Caco-2 (cell line): ENCODE measurements around the gene ANKS3. TPM values are rescaled to one million over a fixed set of nuclear protein-coding genes. Genes with fewer than 3 reads are reported as not detected.

ENCODE experiments used
- BruUV-seq: library from RNA; stranded (reverse); fragments of 400-500 nt; replicated peaks from 2 replicates; lab custom pipeline; 2021; lab: Mats Ljungman, UMichigan
- CTCF ChIA-PET: fragments of 300-600 bp; sonication (Branson Sonifier 250); formaldehyde crosslinking; loops from one replicate; lab custom pipeline; 2022; ENCODE audit warnings: antibody characterized with exemption; lab: Charles Lee
- POLR2A ChIA-PET: fragments of 300-600 bp; sonication (Branson Sonifier 250); formaldehyde crosslinking; loops from one replicate; lab custom pipeline; 2022; ENCODE audit warnings: antibody characterized with exemption; lab: Charles Lee
- DNase-seq, 2 experiments: peaks; one replicate each; pipeline versions ENCODE4 v3.0.0 to v3.0.0-alpha.2; 2020 to 2022
- H3K27me3 ChIP-seq: replicated peaks from 2 replicates; pipeline ENCODE4 v1.6.0; 2011; ENCODE audit warnings: low read length; ENCODE audit not compliant: control insufficient read depth, insufficient read depth
- H3K36me3 ChIP-seq: 2 replicates; pipeline ENCODE4 v1.5.1; 2011; ENCODE audit warnings: low read length; ENCODE audit not compliant: control insufficient read depth, insufficient read depth
- H3K4me1 ChIP-seq: fragments of 250-450 bp; sonication (Bioruptor Pico); 2 replicates; pipeline ENCODE4 v1.5.1; 2020; ENCODE audit warnings: mild to moderate bottlenecking
- H3K4me3 ChIP-seq: 2 replicates; pipeline ENCODE4 v1.5.1; 2011; ENCODE audit warnings: low read depth, mild to moderate bottlenecking, control low read depth, low read length
- H3K9me3 ChIP-seq: fragments of 250-450 bp; sonication (Bioruptor Pico); 2 replicates; pipeline ENCODE4 v1.5.1; 2020; ENCODE audit warnings: mild to moderate bottlenecking, moderate library complexity
- H3K27ac Mint-ChIP-seq: one replicate; pipeline ENCODE4 v1.8.0; 2022; ENCODE audit warnings: mixed read lengths; ENCODE audit not compliant: unreplicated experiment
- H3K27me3 Mint-ChIP-seq: one replicate; pipeline ENCODE4 v1.8.0; 2022; ENCODE audit warnings: mixed read lengths; ENCODE audit not compliant: insufficient read depth, unreplicated experiment
- H3K36me3 Mint-ChIP-seq: one replicate; pipeline ENCODE4 v1.8.0; 2022; ENCODE audit warnings: mild to moderate bottlenecking, mixed read lengths; ENCODE audit not compliant: insufficient read depth, unreplicated experiment
- H3K4me1 Mint-ChIP-seq: one replicate; pipeline ENCODE4 v1.8.0; 2022; ENCODE audit warnings: low read depth, mixed read lengths; ENCODE audit not compliant: unreplicated experiment
- H3K4me3 Mint-ChIP-seq: one replicate; pipeline ENCODE4 v1.8.0; 2022; ENCODE audit warnings: mild to moderate bottlenecking, moderate library complexity, mixed read lengths; ENCODE audit not compliant: unreplicated experiment
- H3K9me3 Mint-ChIP-seq: one replicate; pipeline ENCODE4 v1.8.0; 2022; ENCODE audit warnings: mixed read lengths; ENCODE audit not compliant: unreplicated experiment
- CTCF ChIP-seq, 2 experiments: fragments of 200-600 bp in 1 of 2; IDR thresholded peaks; 1 replicate in 1 of 2; 2 replicates in 1 of 2; pipeline versions ENCODE4 v1.5.1 to v1.8.0; 2011 to 2022; ENCODE audit warnings: antibody characterized with exemption in 1 of 2, control low read depth in 1 of 2, inconsistent platforms in 1 of 2, low read depth in 1 of 2, low read length in 1 of 2, mild to moderate bottlenecking in 1 of 2, moderate library complexity in 1 of 2; ENCODE audit not compliant: insufficient read depth in 1 of 2, severe bottlenecking in 1 of 2, unreplicated experiment in 1 of 2
- intact Hi-C: fragments of 100-400 bp; cut with micrococcal nuclease; formaldehyde crosslinking; loops from one replicate; pipeline ENCODE4 v1.10.0; 2022; ENCODE audit not compliant: unreplicated experiment
- total RNA-seq: library from RNA; stranded (reverse); gene quantifications from 2 replicates; pipeline ENCODE4 v1.2.3, GENCODE V29; 2022

ANKS3 gene
- total RNA-seq, 1 experiment from 2014 or later, result 28.1 TPM

- 0 out of 2 replicates have a peak, but pooled peaks cover 5% of the 10 kb centered on the region for H3K9me3 ChIP-seq
- Mint-ChIP-seq H3K27me3 (no peaks in the 10 kb centered on the region), H3K27ac (no peak overlapping the region), H3K4me3 (no peak overlapping the region), H3K36me3 (peaks cover 65% of the 10 kb centered on the region), H3K9me3 (no peaks in the 10 kb centered on the region), H3K4me1 (no peaks in the 10 kb centered on the region)
- H3K36me3 ChIP-seq, result peaks cover 8% of the 10 kb centered on the region
- H3K4me1 ChIP-seq, result no peaks in the 10 kb centered on the region
- H3K4me3 ChIP-seq, result no peak overlapping the region
- CTCF ChIA-PET, result interaction anchor here (1.2 kb wide), 1 partner anchor 45 kb away, joined by 3 read pairs; no protein-coding TSS in a partner anchor
- intact Hi-C loops, result no loop called here
- no peak for TF ChIP-seq CTCF (IDR thresholded peaks at IDR 0.05; ENCODE audit: insufficient read depth in 1 of 2, low read depth in 1 of 2, low read length in 1 of 2, severe bottlenecking in 1 of 2, unreplicated experiment in 1 of 2)
- BruUV-seq, result no TSS peak
- POLR2A ChIA-PET, result no interaction called here
- no peak for DNase-seq
- no peaks in the 10 kb centered on the region for H3K27me3 ChIP-seq
Measured at GRCh38 chr16:4760221-4760910, 26.3 kb upstream of the ANKS3 start.

- CTCF ChIA-PET, result no interaction called here
- H3K27me3 ChIP-seq, result no peaks in the 10 kb centered on the region
- no peak overlapping the region for H3K27ac Mint-ChIP-seq
- no peak overlapping the region for H3K4me3 Mint-ChIP-seq
- no TSS peak for BruUV-seq
- H3K9me3 Mint-ChIP-seq, result no peaks in the 10 kb centered on the region
- H3K36me3 ChIP-seq, result peaks cover 6% of the 10 kb centered on the region
- no peak for DNase-seq
- POLR2A ChIA-PET, result no interaction called here
- intact Hi-C loops, result no loop called here
- 0 out of 2 replicates have a peak, but pooled peaks cover 9% of the 10 kb centered on the region for H3K9me3 ChIP-seq
- no peaks in the 10 kb centered on the region for H3K27me3 Mint-ChIP-seq
- peaks cover 63% of the 10 kb centered on the region for H3K36me3 Mint-ChIP-seq
- no peaks in the 10 kb centered on the region for H3K4me1 Mint-ChIP-seq
- no peak overlapping the region for H3K4me3 ChIP-seq
- H3K4me1 ChIP-seq, result no peaks in the 10 kb centered on the region
- TF ChIP-seq CTCF (IDR thresholded peaks at IDR 0.05; ENCODE audit: insufficient read depth in 1 of 2, low read depth in 1 of 2, low read length in 1 of 2, severe bottlenecking in 1 of 2, unreplicated experiment in 1 of 2), result no peak
Measured at GRCh38 chr16:4755687-4756086, 21.6 kb upstream of the ANKS3 start.

- TF ChIP-seq CTCF (IDR thresholded peaks at IDR 0.05; ENCODE audit: insufficient read depth in 1 of 2, low read depth in 1 of 2, low read length in 1 of 2, severe bottlenecking in 1 of 2, unreplicated experiment in 1 of 2), result no peak
Measured at GRCh38 chr16:4754865-4755264, 20.8 kb upstream of the ANKS3 start.

More at GRCh38 chr16:4754865-4755264, 20.8 kb upstream of the ANKS3 start:
- no peaks in the 10 kb centered on the region for H3K4me1 ChIP-seq
- ChIA-PET POLR2A (no interaction called here), CTCF (no interaction called here)
- H3K9me3 Mint-ChIP-seq, result no peaks in the 10 kb centered on the region
- peaks cover 59% of the 10 kb centered on the region for H3K36me3 Mint-ChIP-seq
- no peak overlapping the region for H3K27ac Mint-ChIP-seq
- H3K4me1 Mint-ChIP-seq, result no peaks in the 10 kb centered on the region
- no TSS peak for BruUV-seq
- H3K4me3 ChIP-seq, result no peak overlapping the region
- intact Hi-C loops, result no loop called here
- 0 out of 2 replicates have a peak, but pooled peaks cover 9% of the 10 kb centered on the region for H3K9me3 ChIP-seq
- no peaks in the 10 kb centered on the region for H3K27me3 Mint-ChIP-seq
- H3K27me3 ChIP-seq, result no peaks in the 10 kb centered on the region
- no peak for DNase-seq
- peaks cover 6% of the 10 kb centered on the region for H3K36me3 ChIP-seq
- no peak overlapping the region for H3K4me3 Mint-ChIP-seq
